H1 (cell line): Measurements from ENCODE around the gene BEST1. TPM values are rescaled to one million over a fixed set of nuclear protein-coding genes. Genes with fewer than 3 reads are reported as not detected.

Source experiments
- CTCF ChIA-PET: fragments of 300-600 bp; sonication (Branson Sonifier 250); formaldehyde crosslinking; loops from one replicate; lab custom pipeline; 2021; ENCODE audit not compliant: partially characterized antibody; lab: Charles Lee
- POLR2A ChIA-PET: fragments of 300-600 bp; sonication (Branson Sonifier 250); formaldehyde crosslinking; loops from one replicate; lab custom pipeline; 2021; ENCODE audit warnings: inconsistent platforms; ENCODE audit not compliant: partially characterized antibody; lab: Charles Lee
- DNase-seq, 2 experiments: peaks; one replicate each; pipeline versions ENCODE4 v3.0.0 to v3.0.0-alpha.2; 2010 to 2022; ENCODE audit warnings: low spot score in 2 of 2, low read depth in 1 of 2, mixed read lengths in 1 of 2
- FAIRE-seq: peaks from 2 replicates; lab custom pipeline; 2011; peaks lifted over from hg19 to GRCh38; lab: Jason Lieb, UNC
- H2AFZ ChIP-seq: 2 replicates; pipeline ENCODE4 v1.8.1; 2012; ENCODE audit warnings: low read length, inconsistent platforms
- H2AK5ac ChIP-seq: 2 replicates; pipeline ENCODE4 v1.6.1; 2013; ENCODE audit warnings: low read depth, low read length
- H2BK120ac ChIP-seq: replicated peaks from 2 replicates; pipeline ENCODE3; 2013; ENCODE audit warnings: low read depth, low read length, inconsistent platforms
- H2BK12ac ChIP-seq: 2 replicates; pipeline ENCODE4 v1.6.1; 2013; ENCODE audit warnings: low read depth, low read length
- H2BK15ac ChIP-seq: 2 replicates; pipeline ENCODE4 v1.6.1; 2013; ENCODE audit warnings: low read length
- H2BK20ac ChIP-seq: 2 replicates; pipeline ENCODE4 v1.6.1; 2013; ENCODE audit warnings: low read length
- H2BK5ac ChIP-seq: 2 replicates; pipeline ENCODE4 v1.6.1; 2013; ENCODE audit warnings: low read depth, low read length
- H3K14ac ChIP-seq: 2 replicates; pipeline ENCODE4 v1.6.1; 2013; ENCODE audit warnings: inconsistent platforms; ENCODE audit not compliant: insufficient read length
- H3K18ac ChIP-seq: 2 replicates; pipeline ENCODE4 v1.6.1; 2013; ENCODE audit warnings: low read length; ENCODE audit errors: extremely low read depth
- H3K23ac ChIP-seq: 2 replicates; pipeline ENCODE4 v1.6.1; 2013; ENCODE audit warnings: inconsistent platforms; ENCODE audit not compliant: insufficient read length
- H3K23me2 ChIP-seq: 2 replicates; pipeline ENCODE4 v1.6.1; 2013; ENCODE audit warnings: low read depth, low read length
- H3K27ac ChIP-seq: 2 replicates; pipeline ENCODE4 v1.6.1; 2011; ENCODE audit warnings: low read depth, low read length, inconsistent platforms
- H3K27me3 ChIP-seq, 4 experiments: replicated peaks in 1 of 4; 1 replicate in 1 of 4; 2 replicates in 3 of 4; pipeline versions ENCODE4 v1.6.1 to v1.8.1; 2011 to 2013; ENCODE audit warnings: low read length in 3 of 4, mild to moderate bottlenecking in 3 of 4, inconsistent platforms in 2 of 4, mixed read lengths in 2 of 4, moderate library complexity in 1 of 4; ENCODE audit not compliant: control insufficient read depth in 3 of 4, insufficient read depth in 3 of 4; ENCODE audit errors: extremely low read depth in 1 of 4
- H3K36me3 ChIP-seq, 4 experiments: 2 replicates each; pipeline versions ENCODE4 v1.6.1 to v1.8.1; 2011 to 2013; ENCODE audit warnings: mild to moderate bottlenecking in 4 of 4, low read length in 3 of 4, moderate library complexity in 2 of 4, control low read depth in 1 of 4, inconsistent platforms in 1 of 4; ENCODE audit not compliant: insufficient read depth in 4 of 4, control insufficient read depth in 2 of 4
- H3K4ac ChIP-seq: replicated peaks from 2 replicates; pipeline ENCODE3; 2013; ENCODE audit warnings: low read length, low read depth, mixed read lengths, inconsistent platforms; ENCODE audit not compliant: insufficient read length
- H3K4me1 ChIP-seq, 4 experiments: replicated peaks in 1 of 4; 1 replicate in 1 of 4; 2 replicates in 3 of 4; pipeline versions ENCODE4 v1.6.1 to v1.8.1; 2011 to 2013; ENCODE audit warnings: low read length in 3 of 4, inconsistent platforms in 2 of 4, mixed read lengths in 1 of 4; ENCODE audit not compliant: insufficient read depth in 4 of 4, control insufficient read depth in 3 of 4
- H3K4me2 ChIP-seq, 2 experiments: 2 replicates each; pipeline versions ENCODE4 v1.6.1 to v1.8.1; 2011 to 2013; ENCODE audit warnings: low read depth in 2 of 2, low read length in 2 of 2, control low read depth in 1 of 2, inconsistent platforms in 1 of 2, mild to moderate bottlenecking in 1 of 2; ENCODE audit not compliant: insufficient read depth in 1 of 2
- H3K4me3 ChIP-seq, 4 experiments: fragments of 200-600, 300-600 bp in 1 of 4; sonication (generic), shearing (Covaris generic), sonication (Bioruptor Twin) in 1 of 4; 2 replicates each; pipeline versions ENCODE4 v1.5.1 to v1.8.1; 2011 to 2016; ENCODE audit warnings: low read length in 4 of 4, low read depth in 3 of 4, control low read depth in 2 of 4, inconsistent platforms in 2 of 4, mild to moderate bottlenecking in 2 of 4, mixed read lengths in 1 of 4, moderate library complexity in 1 of 4; ENCODE audit not compliant: insufficient read depth in 2 of 4; ENCODE audit errors: extremely low read depth in 1 of 4
- H3K56ac ChIP-seq: replicated peaks from 2 replicates; pipeline ENCODE3; 2013; ENCODE audit warnings: low read depth, mild to moderate bottlenecking, mixed read lengths, low read length, inconsistent platforms; ENCODE audit not compliant: insufficient read length
- H3K79me1 ChIP-seq: 2 replicates; pipeline ENCODE4 v1.6.1; 2013; ENCODE audit warnings: low read depth, low read length, control low read depth
- H3K79me2 ChIP-seq, 2 experiments: 2 replicates each; pipeline versions ENCODE4 v1.6.1 to v1.8.1; 2012 to 2013; ENCODE audit warnings: low read length in 2 of 2, mild to moderate bottlenecking in 2 of 2, inconsistent platforms in 1 of 2; ENCODE audit not compliant: insufficient read depth in 2 of 2, control insufficient read depth in 1 of 2
- H3K9ac ChIP-seq, 4 experiments: replicated peaks in 1 of 4; 1 replicate in 1 of 4; 2 replicates in 3 of 4; pipeline versions ENCODE4 v1.6.1 to v1.8.1; 2011 to 2013; ENCODE audit warnings: low read depth in 3 of 4, low read length in 3 of 4, control low read depth in 2 of 4, mild to moderate bottlenecking in 2 of 4, moderate library complexity in 2 of 4, inconsistent platforms in 1 of 4; ENCODE audit errors: extremely low read depth in 1 of 4
- H3K9me3 ChIP-seq, 2 experiments: 2 replicates each; pipeline versions ENCODE4 v1.6.1 to v1.8.1; 2012 to 2013; ENCODE audit warnings: mild to moderate bottlenecking in 2 of 2, moderate library complexity in 2 of 2, control low read depth in 1 of 2, inconsistent platforms in 1 of 2, low read depth in 1 of 2, low read length in 1 of 2, mixed read lengths in 1 of 2; ENCODE audit not compliant: insufficient read depth in 2 of 2
- H4K20me1 ChIP-seq, 2 experiments: replicated peaks in 1 of 2; 2 replicates each; pipeline versions ENCODE3 to v1.8.1; 2011 to 2013; ENCODE audit warnings: inconsistent platforms in 2 of 2, low read length in 2 of 2, mild to moderate bottlenecking in 1 of 2; ENCODE audit not compliant: insufficient read depth in 2 of 2, control insufficient read depth in 1 of 2
- H4K5ac ChIP-seq: 2 replicates; pipeline ENCODE4 v1.6.1; 2013; ENCODE audit warnings: low read length, low read depth, mixed read lengths, inconsistent platforms; ENCODE audit not compliant: insufficient read length
- H4K8ac ChIP-seq: 2 replicates; pipeline ENCODE4 v1.8.0; 2013; ENCODE audit warnings: mild to moderate bottlenecking, moderate library complexity, low read length, inconsistent platforms; ENCODE audit not compliant: insufficient read depth; ENCODE audit errors: extremely low read depth
- H4K91ac ChIP-seq: replicated peaks from 2 replicates; pipeline ENCODE3; 2013; ENCODE audit warnings: low read length, mixed read lengths, inconsistent platforms; ENCODE audit not compliant: insufficient read length
- BCL11A ChIP-seq, 2 experiments: IDR thresholded peaks; one replicate each; pipeline ENCODE4 v1.6.1; 2011; ENCODE audit warnings: low read depth in 2 of 2, low read length in 2 of 2, mild to moderate bottlenecking in 2 of 2
- CBX8 ChIP-seq: fragments of 300-800, 300-1000 bp; sonication (generic); IDR thresholded peaks from 2 replicates; pipeline ENCODE4 v1.7.1; 2016; ENCODE audit warnings: low read depth, low read length, borderline replicate concordance
- RAD21 ChIP-seq, 2 experiments: IDR thresholded peaks in 1 of 2; conservative IDR thresholded peaks in 1 of 2; 2 replicates each; pipeline ENCODE4 v1.6.1; 2011; ENCODE audit warnings: low read depth in 2 of 2, low read length in 2 of 2, improper control_type of control experiment in 1 of 2, inconsistent platforms in 1 of 2, mild to moderate bottlenecking in 1 of 2, moderate library complexity in 1 of 2
- SRF ChIP-seq: IDR thresholded peaks from 2 replicates; pipeline ENCODE4 v1.6.1; 2011; ENCODE audit warnings: mild to moderate bottlenecking, low read depth, low read length, moderate library complexity
- WGBS, 2 experiments: shearing (Covaris generic) in 1 of 2; methylation state at CpG; one replicate each; pipeline versions ENCODE4 v1.1.6 to v1.1.7; 2013 to 2015; ENCODE audit warnings: low lambda C conversion rate in 2 of 2, mixed read lengths in 2 of 2, inconsistent platforms in 1 of 2, low coverage in 1 of 2, missing lambda C conversion rate in 1 of 2; ENCODE audit not compliant: insufficient replicate concordance in 2 of 2, insufficient coverage in 1 of 2, insufficient read length in 1 of 2; ENCODE audit errors: extremely low coverage in 1 of 2, missing lambda C conversion rate in 1 of 2; 5-methylcytosine and 5-hydroxymethylcytosine counted together
- polyA plus RNA-seq, 7 experiments: library from polyadenylated mRNA; depleted of rRNA in 3 of 7; stranded (reverse) in 5 of 7; unstranded in 2 of 7; fragments of >200 nt in 5 of 7; fragments of 200-250 nt in 2 of 7; gene quantifications; 1 replicate in 5 of 7; 2 replicates in 1 of 7; 4 replicates in 1 of 7; pipeline versions ENCODE4 v1.2.1 to v1.2.3, GENCODE V29; 2011 to 2013; ENCODE audit warnings: missing spikeins in 2 of 7, mixed read lengths in 2 of 7
- total RNA-seq: library from RNA; stranded (reverse); fragmentation: NEBNext Ultra II Directional; extraction: Animal tissue kit (Norgen Biotek cat#: 25700); gene quantifications from 2 replicates; pipeline ENCODE4 v1.2.1, GENCODE V29; 2021
- TF ChIP-seq, protein P1 (sequence below), 3 experiments: IDR thresholded peaks; 1 replicate in 2 of 3; 2 replicates in 1 of 3; pipeline versions ENCODE4 v1.5.1 to v1.6.1; 2011; ENCODE audit warnings: low read length in 3 of 3, mild to moderate bottlenecking in 3 of 3, inconsistent platforms in 2 of 3, low read depth in 1 of 3, moderate library complexity in 1 of 3; ENCODE audit not compliant: insufficient read depth in 1 of 3; ENCODE audit errors: control extremely low read depth in 1 of 3

BEST1 gene
- total and polyA plus RNA-seq, 2 of the 8 experiments (the other 6 are each of a cell fraction or from before 2014, with no cell fraction given): 0.22 to 0.62 TPM

DNA sequence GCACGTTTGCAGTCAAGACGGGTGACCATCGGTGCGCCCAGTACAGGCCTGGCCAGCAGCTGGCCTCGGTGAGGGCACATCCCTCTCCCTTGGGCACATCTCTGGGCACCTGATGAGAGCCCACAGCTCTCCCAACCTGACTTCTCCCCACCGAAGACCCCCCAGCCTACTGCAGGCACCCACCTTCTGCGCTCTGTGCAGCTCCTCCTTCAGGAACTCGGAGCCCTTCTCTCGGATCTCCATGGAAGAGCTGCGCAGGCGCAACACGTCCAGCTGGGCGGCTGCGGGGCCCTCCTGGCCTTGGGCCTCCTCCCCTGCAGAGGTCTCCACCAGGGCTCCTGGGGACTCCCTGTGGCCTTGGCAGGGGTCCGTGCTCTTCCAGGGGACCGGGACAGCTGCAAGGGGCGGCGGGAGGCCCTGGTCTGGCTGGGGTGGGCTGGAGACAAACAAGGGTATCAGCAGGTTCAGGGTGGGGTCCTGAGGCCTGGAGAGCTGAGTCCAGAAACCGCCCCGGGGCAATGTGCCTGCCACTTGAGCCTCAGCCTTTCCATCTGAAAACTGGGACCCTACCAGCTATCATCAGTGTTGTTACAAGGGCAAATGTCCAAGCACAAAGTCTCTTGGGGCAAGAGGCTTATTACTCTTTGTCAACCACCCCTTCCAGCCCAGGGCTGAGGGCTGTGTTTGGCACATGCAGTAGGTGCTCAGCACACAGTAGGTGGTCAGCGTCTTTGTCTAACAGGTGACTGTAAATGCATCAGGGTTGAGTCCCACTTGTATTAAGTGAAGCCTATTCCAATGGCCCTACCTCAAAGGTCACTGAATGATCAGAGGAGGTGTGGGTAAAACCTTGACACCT lies 42.1 kb upstream of the BEST1 start:
- H3K4me2 ChIP-seq: peak overlapping the region; percentile 43 to 45; a peak in 2 of 4 replicates
- no peaks in the 10 kb centered on the region for H3K36me3 ChIP-seq
- H3K9me3 ChIP-seq: no peaks in the 10 kb centered on the region
- no peak overlapping the region for H3K23ac ChIP-seq
- H3K4ac ChIP-seq: no peak overlapping the region
- peak overlapping the region; percentile 60; the same call in 1 of the 2 replicates for H4K8ac ChIP-seq
- H3K27ac ChIP-seq: no peak overlapping the region
- peaks cover 0 to 27% (median 17%) of the 10 kb centered on the region in 4 experiments; a peak in 6 of 7 replicates for H3K4me1 ChIP-seq
- 0 out of 2 replicates have a peak overlapping the region, but pooled peaks have one; percentile 71 for H2BK5ac ChIP-seq
- H3K79me2 ChIP-seq: no peaks in the 10 kb centered on the region
- peak overlapping the region; percentile 81; the same call in 1 of the 2 replicates for H2BK12ac ChIP-seq
- ChIA-PET POLR2A (interaction anchor here (1.1 to 15.5 kb wide), 7 partner anchors 12 to 60 kb away, joined by 3 to 137 read pairs (median 7); partner anchors contain the start of genes BEST1 and FTH1), CTCF (interaction anchor here (0.5 to 17.1 kb wide), 15 partner anchors 7 to 219 kb away, joined by 3 to 225 read pairs (median 3); partner anchors contain the start of gene BEST1)
- 0 out of 2 replicates have a peak overlapping the region, but pooled peaks have one; percentile 53 for H2BK15ac ChIP-seq
- H3K4me3 ChIP-seq: no peak overlapping the region
- no peak overlapping the region for H2AFZ ChIP-seq
- FAIRE-seq (no peak), DNase-seq (no peak)
- H3K23me2 ChIP-seq: no peaks in the 10 kb centered on the region
- no peak overlapping the region for H2BK120ac ChIP-seq
- H4K5ac ChIP-seq: no peak overlapping the region
- TF ChIP-seq CBX8 (no peak), BCL11A (IDR thresholded peaks at IDR 0.05; ENCODE audit: low read depth in 2 of 2, low read length in 2 of 2) (no peak), RAD21 (IDR thresholded peaks at IDR 0.05 in 1 of 2, conservative IDR thresholded peaks at IDR 0.05 in 1 of 2; ENCODE audit: low read depth in 2 of 2, low read length in 2 of 2) (no peak), SRF (no peak)
- TF ChIP-seq, protein P1, sequence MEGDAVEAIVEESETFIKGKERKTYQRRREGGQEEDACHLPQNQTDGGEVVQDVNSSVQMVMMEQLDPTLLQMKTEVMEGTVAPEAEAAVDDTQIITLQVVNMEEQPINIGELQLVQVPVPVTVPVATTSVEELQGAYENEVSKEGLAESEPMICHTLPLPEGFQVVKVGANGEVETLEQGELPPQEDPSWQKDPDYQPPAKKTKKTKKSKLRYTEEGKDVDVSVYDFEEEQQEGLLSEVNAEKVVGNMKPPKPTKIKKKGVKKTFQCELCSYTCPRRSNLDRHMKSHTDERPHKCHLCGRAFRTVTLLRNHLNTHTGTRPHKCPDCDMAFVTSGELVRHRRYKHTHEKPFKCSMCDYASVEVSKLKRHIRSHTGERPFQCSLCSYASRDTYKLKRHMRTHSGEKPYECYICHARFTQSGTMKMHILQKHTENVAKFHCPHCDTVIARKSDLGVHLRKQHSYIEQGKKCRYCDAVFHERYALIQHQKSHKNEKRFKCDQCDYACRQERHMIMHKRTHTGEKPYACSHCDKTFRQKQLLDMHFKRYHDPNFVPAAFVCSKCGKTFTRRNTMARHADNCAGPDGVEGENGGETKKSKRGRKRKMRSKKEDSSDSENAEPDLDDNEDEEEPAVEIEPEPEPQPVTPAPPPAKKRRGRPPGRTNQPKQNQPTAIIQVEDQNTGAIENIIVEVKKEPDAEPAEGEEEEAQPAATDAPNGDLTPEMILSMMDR (IDR thresholded peaks at IDR 0.05; ENCODE audit: control extremely low read depth in 1 of 3, insufficient read depth in 1 of 3, low read depth in 1 of 3, low read length in 3 of 3): no peak
- WGBS, 2 experiments: 94% methylated on average over 21 of the region's 21 CpGs; no CpG with 5 or more reads in 1 of the 2 experiments
- H3K9ac ChIP-seq: no peak overlapping the region
- 0 out of 2 replicates have a peak overlapping the region, but pooled peaks have one; percentile 93 for H3K18ac ChIP-seq
- no peaks in the 10 kb centered on the region for H4K20me1 ChIP-seq
- no peak overlapping the region for H2AK5ac ChIP-seq
- H4K91ac ChIP-seq: peak overlapping the region; percentile 29
- H2BK20ac ChIP-seq: peak overlapping the region; percentile 80; the same call in 1 of the 2 replicates
- H3K14ac ChIP-seq: no peak overlapping the region
- H3K27me3 ChIP-seq: no peaks in the 10 kb centered on the region
- H3K56ac ChIP-seq: no peak overlapping the region
- no peaks in the 10 kb centered on the region for H3K79me1 ChIP-seq
